AG08396 (cell line): Measurements from ENCODE around the gene FAM131C.

Source experiments
- DNase-seq: peaks from one replicate; pipeline ENCODE4 v3.0.0; 2012; ENCODE audit warnings: low spot score, mixed read lengths

FAM131C gene

GRCh38 chr1:16015960-16016901 lies 57.2 kb downstream of the FAM131C start:
- DNase-seq, result no peak

- DNase-seq, result no peak
These were observed 58.0 kb downstream of the FAM131C start for GRCh38 chr1:16015491-16015890.

GRCh38 chr1:16014509-16015482 lies 58.7 kb downstream of the FAM131C start:
- DNase-seq, result no peak

- DNase-seq, result no peak
These were observed 59.6 kb downstream of the FAM131C start for GRCh38 chr1:16013908-16014258.

- peak; percentile 83 for DNase-seq
These were observed 60.1 kb downstream of the FAM131C start for GRCh38 chr1:16013220-16013907.

- peak; percentile 77 for DNase-seq
These were observed 60.7 kb downstream of the FAM131C start for GRCh38 chr1:16012590-16013219.

- no peak for DNase-seq
These were observed 61.4 kb downstream of the FAM131C start for GRCh38 chr1:16011936-16012589.

GRCh38 chr1:16010837-16011236 lies 62.6 kb downstream of the FAM131C start:
- no peak for DNase-seq

GRCh38 chr1:16009678-16010077 lies 63.8 kb downstream of the FAM131C start:
- DNase-seq, result no peak

GRCh38 chr1:16009030-16009460 lies 64.4 kb downstream of the FAM131C start:
- peak; percentile 83 for DNase-seq
